ENCODE results near the gene UTP11. TPM values are rescaled to one million over a fixed set of nuclear protein-coding genes. Genes with fewer than 3 reads are reported as not detected.

UTP11 gene
- total RNA-seq, 6 experiments from 2014 or later = 41.4 to 57.1 (median 49.2) TPM

DNA sequence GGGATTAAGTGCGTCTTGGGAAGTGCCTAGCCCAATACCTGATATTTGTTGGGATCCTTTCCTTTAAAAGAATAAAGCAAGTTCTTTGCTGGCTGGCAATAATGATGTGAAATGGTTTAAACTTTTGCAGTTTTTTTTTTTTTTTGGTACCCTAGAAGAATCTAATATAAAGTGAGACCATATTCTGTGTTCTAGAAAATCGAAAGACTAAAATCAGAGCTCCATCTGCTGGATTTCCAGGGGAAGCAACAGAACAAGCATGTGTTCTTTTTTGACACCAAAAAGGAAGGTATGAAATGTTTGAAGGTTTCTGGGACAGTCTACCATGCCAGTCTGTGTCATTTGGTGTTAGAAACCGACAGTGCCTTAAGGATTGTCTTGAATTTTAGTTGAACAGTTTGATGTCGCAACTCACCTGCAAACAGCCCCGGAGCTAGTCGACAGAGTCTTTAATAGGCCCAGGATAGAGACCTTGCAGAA, 6.4 kb downstream of the UTP11 start:
- Mint-ChIP-seq H3K36me3 (ENCODE audit: low read depth) (peaks cover 26% of the 10 kb centered on the region), H3K4me3 (no peak overlapping the region), H3K27me3 (ENCODE audit: insufficient read depth) (no peaks in the 10 kb centered on the region), H3K4me1 (ENCODE audit: low read depth) (peaks cover 11% of the 10 kb centered on the region), H3K9me3 (no peaks in the 10 kb centered on the region), H3K27ac (no peak overlapping the region)
- TF ChIP-seq, protein P1, sequence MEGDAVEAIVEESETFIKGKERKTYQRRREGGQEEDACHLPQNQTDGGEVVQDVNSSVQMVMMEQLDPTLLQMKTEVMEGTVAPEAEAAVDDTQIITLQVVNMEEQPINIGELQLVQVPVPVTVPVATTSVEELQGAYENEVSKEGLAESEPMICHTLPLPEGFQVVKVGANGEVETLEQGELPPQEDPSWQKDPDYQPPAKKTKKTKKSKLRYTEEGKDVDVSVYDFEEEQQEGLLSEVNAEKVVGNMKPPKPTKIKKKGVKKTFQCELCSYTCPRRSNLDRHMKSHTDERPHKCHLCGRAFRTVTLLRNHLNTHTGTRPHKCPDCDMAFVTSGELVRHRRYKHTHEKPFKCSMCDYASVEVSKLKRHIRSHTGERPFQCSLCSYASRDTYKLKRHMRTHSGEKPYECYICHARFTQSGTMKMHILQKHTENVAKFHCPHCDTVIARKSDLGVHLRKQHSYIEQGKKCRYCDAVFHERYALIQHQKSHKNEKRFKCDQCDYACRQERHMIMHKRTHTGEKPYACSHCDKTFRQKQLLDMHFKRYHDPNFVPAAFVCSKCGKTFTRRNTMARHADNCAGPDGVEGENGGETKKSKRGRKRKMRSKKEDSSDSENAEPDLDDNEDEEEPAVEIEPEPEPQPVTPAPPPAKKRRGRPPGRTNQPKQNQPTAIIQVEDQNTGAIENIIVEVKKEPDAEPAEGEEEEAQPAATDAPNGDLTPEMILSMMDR (IDR thresholded peaks at IDR 0.05) = peak; percentile 80
- DNase-seq = peak; percentile 45

DNA sequence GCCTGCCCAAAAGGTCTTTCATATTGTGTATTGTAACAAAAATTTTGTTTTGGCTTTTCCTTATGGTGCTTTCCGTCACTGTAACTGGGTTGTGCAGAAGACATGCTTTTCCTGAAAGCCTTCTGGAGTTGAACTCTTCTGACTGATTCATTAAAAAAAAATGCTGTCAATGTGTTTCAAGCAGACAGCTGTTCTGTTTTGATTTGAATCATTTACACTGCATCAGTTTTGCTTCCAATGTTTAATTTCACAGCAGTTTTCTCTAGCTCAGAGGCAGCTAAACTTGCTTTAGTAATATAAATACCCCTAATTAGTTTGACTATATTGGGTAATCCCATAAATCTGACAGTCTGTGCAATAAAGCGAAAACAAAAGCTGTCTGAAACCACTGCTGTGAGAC, 7.9 kb downstream of the UTP11 start:
- Mint-ChIP-seq H3K4me3 (no peak overlapping the region), H3K27ac (no peak overlapping the region), H3K36me3 (ENCODE audit: low read depth) (peaks cover 26% of the 10 kb centered on the region), H3K9me3 (no peaks in the 10 kb centered on the region), H3K4me1 (ENCODE audit: low read depth) (peaks cover 6% of the 10 kb centered on the region; the same call in 1 of the 2 replicates), H3K27me3 (ENCODE audit: insufficient read depth) (no peaks in the 10 kb centered on the region)
- no peak for DNase-seq
- TF ChIP-seq, protein P1 (IDR thresholded peaks at IDR 0.05) = no peak

DNA sequence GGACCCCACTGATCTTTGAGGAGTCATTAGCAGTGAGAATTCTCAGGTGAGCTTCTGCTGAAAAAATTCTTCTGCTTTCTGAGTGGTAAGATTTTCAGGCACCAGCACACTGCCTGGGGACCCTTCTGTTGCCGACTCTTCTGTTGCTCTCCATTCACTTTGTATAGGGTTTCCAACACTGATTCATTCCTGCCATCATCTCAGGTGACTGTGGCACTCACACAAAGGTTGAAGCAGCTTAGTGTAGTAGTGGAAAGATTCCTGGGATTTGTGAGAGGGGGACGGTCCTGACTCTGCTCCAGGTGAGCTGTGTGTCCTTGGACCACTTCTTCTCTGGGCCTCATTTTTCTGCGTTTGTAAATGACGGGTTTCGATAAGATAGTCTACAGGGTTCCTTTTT, 9.4 kb downstream of the UTP11 start:
- no peaks in the 10 kb centered on the region for H3K9me3 Mint-ChIP-seq
- H3K27ac Mint-ChIP-seq = no peak overlapping the region
- no peak for DNase-seq
- no peak overlapping the region for H3K4me3 Mint-ChIP-seq
- TF ChIP-seq, protein P1 (IDR thresholded peaks at IDR 0.05) = no peak
- peaks cover 5% of the 10 kb centered on the region for H3K4me1 Mint-ChIP-seq (ENCODE audit: low read depth)
- peaks cover 26% of the 10 kb centered on the region for H3K36me3 Mint-ChIP-seq (ENCODE audit: low read depth)
- no peaks in the 10 kb centered on the region for H3K27me3 Mint-ChIP-seq (ENCODE audit: insufficient read depth)

DNA sequence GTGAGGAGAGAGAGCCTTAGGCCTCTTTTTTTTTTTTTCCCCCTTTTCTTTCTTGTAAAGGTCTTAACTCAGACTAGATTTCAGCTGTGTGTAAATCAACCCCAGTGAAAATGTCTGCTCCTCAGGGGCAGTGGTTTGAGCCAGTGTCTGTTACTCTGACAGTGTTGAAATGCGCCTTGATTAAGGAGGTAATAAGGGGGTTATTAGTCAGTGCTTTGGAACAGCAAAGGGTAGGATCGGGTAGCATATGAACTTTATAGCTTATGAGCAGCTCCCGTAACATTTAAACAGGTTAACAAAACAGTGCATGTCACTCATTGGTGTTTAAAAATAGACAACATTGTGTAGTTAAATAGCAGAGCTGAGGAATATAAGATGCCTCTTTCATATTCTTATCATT, 10.3 kb downstream of the UTP11 start:
- no peak overlapping the region; the same call in 1 of the 2 replicates for H3K27ac Mint-ChIP-seq
- peaks cover 21% of the 10 kb centered on the region for H3K36me3 Mint-ChIP-seq (ENCODE audit: low read depth)
- TF ChIP-seq, protein P1 (IDR thresholded peaks at IDR 0.05) = no peak
- peaks cover 1% of the 10 kb centered on the region; the same call in 1 of the 2 replicates for H3K27me3 Mint-ChIP-seq (ENCODE audit: insufficient read depth)
- peaks cover 12% of the 10 kb centered on the region for H3K4me1 Mint-ChIP-seq (ENCODE audit: low read depth)
- H3K4me3 Mint-ChIP-seq = no peak overlapping the region
- no peak for DNase-seq
- H3K9me3 Mint-ChIP-seq = no peaks in the 10 kb centered on the region

DNA sequence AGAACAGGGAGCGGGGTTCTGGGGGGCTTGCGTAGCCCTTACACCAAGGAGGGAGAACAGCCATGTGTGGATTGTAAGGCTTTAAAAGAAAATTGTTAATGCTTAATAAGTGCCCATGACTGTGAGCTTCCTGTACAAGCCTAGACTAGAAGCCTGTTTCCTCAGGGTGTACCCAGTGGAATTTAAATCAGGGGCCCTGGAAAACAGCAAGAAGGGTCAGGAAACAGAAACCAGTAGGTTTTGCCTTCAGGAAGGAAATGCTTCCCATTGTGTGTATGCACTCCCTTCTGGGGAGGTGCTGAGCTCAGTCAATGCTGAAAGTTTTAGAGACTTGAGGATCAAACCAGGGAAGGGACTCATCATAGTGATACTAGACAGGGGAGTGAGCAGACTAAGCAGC, 12.7 kb downstream of the UTP11 start:
- H3K9me3 Mint-ChIP-seq = no peaks in the 10 kb centered on the region
- peaks cover 3% of the 10 kb centered on the region; the same call in 1 of the 2 replicates for H3K27me3 Mint-ChIP-seq (ENCODE audit: insufficient read depth)
- H3K4me3 Mint-ChIP-seq = no peak overlapping the region
- TF ChIP-seq, protein P1 (IDR thresholded peaks at IDR 0.05) = no peak
- H3K4me1 Mint-ChIP-seq (ENCODE audit: low read depth) = peaks cover 36% of the 10 kb centered on the region
- H3K27ac Mint-ChIP-seq = no peak overlapping the region
- H3K36me3 Mint-ChIP-seq (ENCODE audit: low read depth) = peaks cover 11% of the 10 kb centered on the region
- no peak for DNase-seq

Data from HFFc6 (cell line).